ENCODE measurements around the gene EXD2.
"Not testable (repeated sequence)": the region's sequence is repeated elsewhere in the genome, so short reads cannot be mapped to it uniquely, and the experiment has no call there.

EXD2 gene

DNA sequence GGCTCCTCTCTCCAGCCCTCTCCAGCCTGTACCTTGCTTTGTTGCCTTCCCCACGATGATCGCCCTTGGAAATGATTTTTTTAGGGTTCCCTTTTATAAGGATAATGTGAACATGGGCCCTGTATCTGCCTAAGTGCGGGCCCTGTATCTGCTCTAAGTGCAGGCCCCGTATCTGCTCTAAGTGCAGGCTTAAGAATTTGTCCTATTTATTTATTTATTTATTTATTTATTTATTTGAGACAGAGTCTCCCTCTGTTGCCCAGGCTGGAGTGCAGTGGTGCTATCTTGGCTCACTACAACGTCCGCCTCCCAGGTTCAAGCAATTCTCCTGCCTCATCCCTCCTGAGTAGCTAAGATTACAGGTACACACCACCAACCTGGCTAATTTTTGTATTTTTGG is 91.2 kb downstream of the EXD2 start:
- FAIRE-seq, result no peak
- no peak for DNase-seq (ENCODE audit: insufficient read length, low spot score)

DNA sequence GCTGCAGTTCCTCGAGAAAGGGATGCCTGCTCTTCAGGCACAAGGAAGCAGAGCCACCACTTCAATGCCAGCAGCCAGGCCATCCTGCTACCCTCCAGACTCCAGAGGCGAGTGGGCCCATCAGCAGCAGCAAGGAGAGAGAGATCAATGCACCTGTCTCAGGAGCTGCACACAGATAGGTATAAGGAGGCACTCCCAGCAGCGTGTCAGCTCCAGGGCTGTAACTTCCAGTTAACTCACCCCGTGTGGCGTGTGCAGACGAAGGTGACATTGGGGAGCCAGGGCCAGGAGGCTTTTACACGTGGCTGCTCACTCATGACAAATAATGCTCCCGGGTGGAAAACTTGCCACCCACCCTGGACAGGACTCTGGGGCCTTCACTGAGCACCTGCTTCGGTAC is 92.9 kb downstream of the EXD2 start:
- TF ChIP-seq POLR2A (IDR thresholded peaks at IDR 0.05; ENCODE audit: low read depth, low read length) (no peak), POU2F2 (IDR thresholded peaks at IDR 0.05; ENCODE audit: low read depth, low read length) (no peak), PAX5 (IDR thresholded peaks at IDR 0.05; ENCODE audit: insufficient read depth, low read length, severe bottlenecking) (no peak), POLR2AphosphoS5 (IDR thresholded peaks at IDR 0.05; ENCODE audit: low read depth, low read length) (no peak), SPI1 (IDR thresholded peaks at IDR 0.05; ENCODE audit: low read depth, low read length) (no peak), TAF1 (IDR thresholded peaks at IDR 0.05; ENCODE audit: low read depth, low read length) (no peak)
- FAIRE-seq (no peak), DNase-seq (ENCODE audit: insufficient read length, low spot score) (no peak)

More for the DNA sequence above, 91.2 kb downstream of the EXD2 start:
- TF ChIP-seq POLR2AphosphoS5 (IDR thresholded peaks at IDR 0.05; ENCODE audit: low read depth, low read length) (no peak), POU2F2 (IDR thresholded peaks at IDR 0.05; ENCODE audit: low read depth, low read length) (no peak), POLR2A (IDR thresholded peaks at IDR 0.05; ENCODE audit: low read depth, low read length) (no peak), TAF1 (IDR thresholded peaks at IDR 0.05; ENCODE audit: low read depth, low read length) (no peak), SPI1 (IDR thresholded peaks at IDR 0.05; ENCODE audit: low read depth, low read length) (no peak), PAX5 (IDR thresholded peaks at IDR 0.05; ENCODE audit: insufficient read depth, low read length, severe bottlenecking) (no peak)

DNA sequence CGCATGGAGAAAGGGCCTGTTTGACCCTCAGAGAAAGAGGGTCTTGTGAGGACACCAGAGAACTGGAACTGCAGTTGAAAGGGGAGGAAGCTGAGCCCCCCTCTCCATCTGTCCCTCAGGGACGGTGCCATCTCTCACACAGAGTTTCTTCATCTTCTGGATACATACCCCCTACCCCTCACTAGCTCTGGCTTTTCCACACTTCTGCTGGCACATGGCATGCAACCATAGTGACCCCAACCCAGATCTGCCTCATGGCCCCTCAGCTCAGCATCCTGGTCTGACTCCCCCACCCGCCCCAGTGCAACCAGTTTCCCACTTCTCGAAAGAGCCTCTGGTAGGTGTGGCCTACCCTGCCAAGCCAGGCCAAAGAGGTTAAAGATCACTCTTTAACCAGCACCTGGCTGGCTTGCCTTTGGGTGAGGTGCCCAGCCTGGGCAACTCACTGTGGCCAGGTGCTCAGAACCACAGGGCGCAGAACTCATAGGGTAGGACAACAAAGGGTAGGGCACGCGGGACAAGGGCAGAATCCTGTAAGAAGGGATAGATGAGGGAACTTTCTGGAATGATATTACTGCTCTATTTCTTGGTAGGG is 94.5 kb downstream of the EXD2 start:
- FAIRE-seq (no peak), DNase-seq (ENCODE audit: insufficient read length, low spot score) (no peak)
- no peak for TF ChIP-seq POU2F2 (IDR thresholded peaks at IDR 0.05; ENCODE audit: low read depth, low read length)
- TF ChIP-seq TAF1 (IDR thresholded peaks at IDR 0.05; ENCODE audit: low read depth, low read length), result no peak
- no peak for TF ChIP-seq POLR2A (IDR thresholded peaks at IDR 0.05; ENCODE audit: low read depth, low read length)
- TF ChIP-seq SPI1 (IDR thresholded peaks at IDR 0.05; ENCODE audit: low read depth, low read length), result no peak
- no peak for TF ChIP-seq POLR2AphosphoS5 (IDR thresholded peaks at IDR 0.05; ENCODE audit: low read depth, low read length)
- no peak for TF ChIP-seq PAX5 (IDR thresholded peaks at IDR 0.05; ENCODE audit: insufficient read depth, low read length, severe bottlenecking)

DNA sequence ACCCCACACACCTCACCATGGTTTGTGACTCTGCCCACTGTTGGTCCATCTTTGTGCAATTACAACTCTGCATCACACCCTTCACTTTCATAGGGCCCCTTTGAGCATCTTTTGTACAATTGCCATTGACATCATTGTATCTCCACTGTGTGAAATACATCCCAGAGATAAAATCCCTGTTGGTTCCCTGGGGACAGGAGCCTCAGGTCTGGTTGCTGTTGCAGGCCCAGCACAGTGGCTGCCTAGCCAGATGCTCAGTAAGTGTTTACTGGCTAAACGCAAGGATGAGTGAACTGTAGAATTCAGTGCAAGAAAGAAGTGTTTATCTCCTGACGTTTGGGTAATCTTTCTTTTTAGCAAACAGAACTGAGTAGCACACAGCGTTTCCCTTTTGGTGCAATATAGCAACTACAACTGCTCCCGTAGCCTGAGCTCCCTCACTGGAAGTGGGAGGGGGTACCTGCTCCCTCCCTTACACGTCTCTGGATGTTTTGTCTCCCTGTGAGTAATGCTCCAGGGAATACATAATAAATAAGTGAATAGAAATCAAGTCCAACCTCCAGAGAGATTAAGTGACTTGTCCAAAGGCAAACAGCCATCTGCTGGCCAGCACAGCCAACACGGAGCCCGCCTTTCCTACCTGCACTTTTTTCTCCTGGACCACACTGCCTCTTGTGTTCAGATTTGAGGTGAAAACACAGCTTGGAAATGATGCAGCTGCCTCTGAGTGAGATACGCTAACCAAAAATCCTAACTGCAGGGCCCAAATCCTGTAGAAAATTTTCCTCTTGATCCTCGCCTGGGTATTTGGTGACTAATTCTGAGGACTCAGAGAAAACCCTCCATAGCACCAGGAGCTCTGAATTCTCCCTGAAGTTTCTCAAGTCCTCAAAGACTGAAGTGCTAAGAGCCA is 96.1 kb downstream of the EXD2 start:
- no peak for TF ChIP-seq TAF1 (IDR thresholded peaks at IDR 0.05; ENCODE audit: low read depth, low read length)
- no peak for TF ChIP-seq PAX5 (IDR thresholded peaks at IDR 0.05; ENCODE audit: insufficient read depth, low read length, severe bottlenecking)
- TF ChIP-seq POU2F2 (IDR thresholded peaks at IDR 0.05; ENCODE audit: low read depth, low read length), result no peak
- no peak for TF ChIP-seq POLR2AphosphoS5 (IDR thresholded peaks at IDR 0.05; ENCODE audit: low read depth, low read length)
- no peak for TF ChIP-seq POLR2A (IDR thresholded peaks at IDR 0.05; ENCODE audit: low read depth, low read length)
- no peak for TF ChIP-seq SPI1 (IDR thresholded peaks at IDR 0.05; ENCODE audit: low read depth, low read length)
- FAIRE-seq (no peak), DNase-seq (ENCODE audit: insufficient read length, low spot score) (no peak)

DNA sequence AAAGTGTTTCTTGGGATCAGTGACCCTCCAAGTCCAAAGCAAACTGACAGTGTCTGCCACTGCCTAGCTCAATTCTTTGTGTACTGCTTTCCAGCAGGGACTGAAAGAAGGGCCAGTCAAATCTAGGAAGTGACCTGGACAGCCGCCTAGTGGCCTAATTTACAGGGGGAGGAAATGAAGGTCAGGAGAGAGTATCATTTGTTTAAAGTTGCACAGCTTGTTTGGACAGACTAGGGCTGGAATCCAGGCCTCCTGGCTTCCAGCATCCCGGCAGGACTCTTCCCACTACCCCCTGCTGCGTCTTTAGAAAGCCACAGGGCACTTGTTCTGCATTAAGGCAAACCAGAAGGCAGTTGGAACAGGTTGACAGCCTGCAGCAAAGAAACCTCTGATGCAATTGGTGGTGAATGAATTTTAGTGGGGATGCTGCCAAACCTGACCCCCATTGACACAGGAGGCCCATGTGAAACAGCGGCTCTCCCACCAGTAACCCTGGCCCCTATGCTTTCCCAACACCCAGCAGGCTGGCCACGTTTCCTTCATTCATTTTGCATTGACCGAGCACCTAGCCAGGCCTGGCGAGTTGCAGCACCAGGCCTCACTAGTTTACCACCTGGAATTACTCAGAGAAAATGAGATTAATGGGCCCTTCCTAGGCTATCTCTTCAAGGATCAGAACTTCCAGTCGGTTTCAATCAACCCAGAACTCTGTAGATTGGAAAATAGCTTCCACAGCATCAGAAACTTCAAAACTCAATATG is 96.9 kb downstream of the EXD2 start:
- FAIRE-seq (no peak), DNase-seq (ENCODE audit: insufficient read length, low spot score) (no peak)
- TF ChIP-seq POU2F2 (IDR thresholded peaks at IDR 0.05; ENCODE audit: low read depth, low read length), result no peak
- no peak for TF ChIP-seq SPI1 (IDR thresholded peaks at IDR 0.05; ENCODE audit: low read depth, low read length)
- no peak for TF ChIP-seq POLR2A (IDR thresholded peaks at IDR 0.05; ENCODE audit: low read depth, low read length)
- no peak for TF ChIP-seq POLR2AphosphoS5 (IDR thresholded peaks at IDR 0.05; ENCODE audit: low read depth, low read length)
- TF ChIP-seq TAF1 (IDR thresholded peaks at IDR 0.05; ENCODE audit: low read depth, low read length), result no peak
- TF ChIP-seq PAX5 (IDR thresholded peaks at IDR 0.05; ENCODE audit: insufficient read depth, low read length, severe bottlenecking), result no peak

DNA sequence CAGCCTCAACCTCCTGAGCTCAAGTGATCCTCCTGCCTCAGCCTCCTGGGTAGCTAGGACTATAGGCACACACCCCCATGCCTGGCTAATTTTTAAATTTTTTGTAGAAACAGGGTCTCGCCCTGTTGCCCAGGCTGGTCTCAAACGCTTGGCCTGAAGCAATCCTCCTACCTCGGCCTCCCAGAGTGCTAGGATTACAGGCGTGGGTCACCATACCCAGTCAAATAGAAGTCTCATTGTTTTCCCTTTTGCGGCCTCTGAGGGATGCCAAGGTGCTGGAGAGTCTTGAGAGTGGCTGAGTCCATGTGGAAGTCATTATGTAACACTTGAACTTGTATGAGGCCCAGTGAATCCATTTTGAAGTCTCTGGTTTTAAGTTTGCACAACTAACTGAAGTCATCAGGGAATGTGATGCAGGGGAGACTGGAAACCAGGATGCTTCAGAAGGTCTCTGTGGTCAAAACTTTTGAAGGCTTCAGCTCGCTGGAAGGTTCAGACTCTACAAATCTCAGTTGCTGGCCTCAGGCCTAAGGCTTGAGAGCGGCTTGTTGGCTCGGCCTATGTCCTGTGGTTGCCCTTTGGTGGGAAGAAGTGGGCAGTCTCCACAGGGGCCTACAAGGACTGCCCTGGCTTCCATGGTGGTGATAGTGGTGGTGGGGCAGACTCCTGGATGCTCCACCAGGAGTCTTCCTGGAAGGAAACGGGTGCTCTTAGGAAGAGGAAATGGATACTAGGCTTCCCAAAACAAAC is 97.8 kb downstream of the EXD2 start:
- TF ChIP-seq POLR2AphosphoS5 (IDR thresholded peaks at IDR 0.05; ENCODE audit: low read depth, low read length) (no peak), SPI1 (IDR thresholded peaks at IDR 0.05; ENCODE audit: low read depth, low read length) (no peak), TAF1 (IDR thresholded peaks at IDR 0.05; ENCODE audit: low read depth, low read length) (no peak), POU2F2 (IDR thresholded peaks at IDR 0.05; ENCODE audit: low read depth, low read length) (no peak)
- DNase-seq (ENCODE audit: insufficient read length, low spot score), result no peak
- no peak for FAIRE-seq

DNA sequence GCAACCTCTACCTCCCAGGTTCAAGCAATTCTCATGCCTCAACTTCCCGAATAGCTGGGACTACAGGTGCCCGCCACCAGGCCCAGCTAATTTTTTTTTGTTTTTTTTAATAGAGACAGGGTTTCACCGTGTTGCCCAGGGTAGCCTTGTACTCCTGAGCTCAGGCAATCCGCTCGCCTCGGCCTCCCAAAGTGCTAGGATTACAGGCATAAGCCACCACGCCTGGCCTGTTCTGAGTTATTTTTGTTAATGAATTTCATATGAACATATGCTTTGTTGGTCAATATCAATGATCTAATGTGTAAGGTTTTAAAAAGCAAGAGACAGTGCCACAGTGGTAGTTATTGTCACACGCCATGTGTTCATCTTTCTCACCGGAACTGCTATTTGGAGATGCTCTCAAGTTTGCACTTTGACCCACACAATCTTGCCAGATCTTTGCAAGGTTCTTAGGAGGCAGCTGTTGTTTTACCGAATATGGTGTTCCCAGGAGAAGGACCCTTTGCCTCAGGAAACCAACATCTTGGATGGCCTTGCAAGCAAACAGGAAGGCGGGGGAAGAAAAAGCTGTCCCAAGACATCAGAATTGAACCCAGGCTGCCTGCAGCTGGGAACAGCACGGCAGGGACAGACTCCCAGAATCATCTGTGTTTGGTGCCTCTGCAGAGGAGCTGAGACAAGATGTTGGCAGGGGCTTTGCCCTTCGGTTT is 98.7 kb downstream of the EXD2 start:
- no peak for FAIRE-seq
- TF ChIP-seq POU2F2 (IDR thresholded peaks at IDR 0.05; ENCODE audit: low read depth, low read length), result no peak
- TF ChIP-seq SPI1 (IDR thresholded peaks at IDR 0.05; ENCODE audit: low read depth, low read length), result no peak
- TF ChIP-seq POLR2A (IDR thresholded peaks at IDR 0.05; ENCODE audit: low read depth, low read length), result no peak
- no peak for DNase-seq (ENCODE audit: insufficient read length, low spot score)

DNA sequence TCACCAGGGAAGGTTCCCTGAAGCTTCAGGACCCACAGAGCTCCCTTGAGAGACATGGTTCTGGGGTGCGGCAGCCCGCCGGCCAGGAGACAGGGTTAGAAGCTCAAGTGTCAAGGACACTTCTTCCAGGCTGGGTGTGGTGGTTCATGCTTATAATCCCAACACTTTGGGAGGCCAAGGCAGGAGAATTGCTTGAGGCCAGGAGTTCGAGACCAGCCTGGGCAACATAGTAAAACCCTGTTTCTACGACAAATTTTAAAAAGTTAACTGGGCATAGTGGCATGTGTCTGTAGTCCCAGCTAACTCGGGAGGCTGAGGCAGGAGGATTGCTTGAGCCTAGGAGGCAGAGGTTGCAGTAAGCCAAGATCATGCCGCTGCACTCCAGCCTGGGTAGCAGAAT is 99.6 kb downstream of the EXD2 start:
- FAIRE-seq; DNase-seq (ENCODE audit: insufficient read length, low spot score): not testable (repeated sequence)

DNA sequence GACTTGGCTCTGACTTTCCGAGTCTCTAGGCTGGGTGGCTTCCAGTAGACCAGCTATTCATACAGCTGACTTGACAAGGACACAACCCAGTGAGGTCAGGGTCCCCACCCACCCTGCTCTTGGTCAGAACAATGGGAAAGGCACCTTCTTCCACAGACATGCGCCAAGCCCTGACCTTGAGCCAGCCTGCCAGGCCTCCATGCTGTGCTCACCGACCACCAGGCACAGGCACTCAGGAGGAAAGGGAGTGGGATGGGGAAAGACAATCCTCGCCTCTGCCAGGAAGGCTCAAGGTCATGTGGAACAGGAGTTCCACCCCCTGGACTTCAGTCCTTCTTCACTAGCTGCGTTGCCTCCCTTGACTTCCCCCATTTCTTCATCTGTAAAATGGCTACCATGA is 100.1 kb downstream of the EXD2 start:
- no peak for TF ChIP-seq POU2F2 (IDR thresholded peaks at IDR 0.05; ENCODE audit: low read depth, low read length)
- TF ChIP-seq TAF1 (IDR thresholded peaks at IDR 0.05; ENCODE audit: low read depth, low read length), result no peak
- no peak for TF ChIP-seq POLR2AphosphoS5 (IDR thresholded peaks at IDR 0.05; ENCODE audit: low read depth, low read length)
- TF ChIP-seq SPI1 (IDR thresholded peaks at IDR 0.05; ENCODE audit: low read depth, low read length), result no peak
- FAIRE-seq, result no peak
- DNase-seq (ENCODE audit: insufficient read length, low spot score), result no peak
